ENCODE data around the gene PHF21B. TPM values are rescaled to one million over a fixed set of nuclear protein-coding genes. Genes with fewer than 3 reads are reported as not detected.

The PHF21B gene
- total RNA-seq (2021; ENCODE audit: unreplicated experiment) = 4.5 TPM
- polyA plus RNA-seq (2012; ENCODE audit: insufficient read length) = 2.3 TPM
- percentile 44 among the genes with signal in this experiment for Bru-seq, nascent RNA
- BruChase-seq, experiment 1, labeled RNA remaining after a 2-hour chase = percentile 46 among the genes with signal in this experiment
- BruChase-seq, experiment 2, labeled RNA remaining after a 6-hour chase = percentile 49 among the genes with signal in this experiment
- long read RNA-seq, partial matches to known transcripts = 0 of 4 reads
- long read RNA-seq, other reads (novel, unspliced or antisense) = 4 of 4 reads

DNA sequence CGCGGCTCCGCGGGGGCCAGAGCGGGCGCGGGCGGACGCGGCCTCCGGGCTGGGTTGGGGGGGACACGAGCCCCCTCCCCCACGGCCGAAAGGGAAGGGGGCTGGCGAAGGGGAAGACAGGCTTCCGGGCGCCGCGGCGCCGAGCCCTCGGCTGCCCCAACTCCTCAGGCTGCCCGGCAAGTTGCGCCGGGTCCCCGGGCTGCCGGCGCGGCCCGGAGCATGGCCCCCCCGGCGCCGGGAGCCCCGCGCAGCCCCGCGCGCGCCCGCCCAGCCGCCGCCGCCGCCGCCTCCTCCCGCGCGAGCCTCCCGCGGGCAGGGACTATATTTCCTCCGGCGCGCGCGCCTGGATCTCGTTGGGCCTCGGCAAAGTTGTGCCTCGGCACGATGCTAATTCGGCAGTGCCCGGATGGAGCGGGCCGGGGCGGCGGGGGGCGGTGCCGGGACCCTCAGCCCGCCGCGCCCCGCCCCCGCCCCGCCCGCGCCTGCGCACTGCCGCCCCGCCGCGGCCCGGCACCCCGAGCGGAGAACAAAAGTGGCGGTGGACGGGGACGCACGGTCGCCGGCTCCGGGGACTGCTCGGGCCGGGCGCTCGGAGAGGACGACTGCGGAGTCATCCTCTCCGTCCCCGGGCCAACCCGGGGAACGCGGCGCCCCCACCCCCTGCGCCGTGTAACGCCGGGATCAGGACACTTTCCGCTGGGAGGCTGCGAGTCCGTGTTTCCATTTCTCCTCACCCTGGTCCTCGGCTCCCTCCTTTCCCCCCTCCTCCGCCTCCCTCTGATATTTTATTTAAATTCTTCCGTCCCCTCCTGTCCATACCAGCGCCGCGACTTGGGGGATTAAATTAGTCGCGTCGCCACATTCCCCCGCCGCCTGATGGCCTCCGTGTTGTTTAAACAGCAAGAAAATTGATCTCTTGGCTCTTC lies at the start of gene PHF21B:
PHF21B (minus strand) TSS at position 400 of the 926 bp plus-strand sequence. CDS start 456 bp downstream, outside the sequence.
- in situ Hi-C loops (cut with HindIII; ENCODE audit: low pct_unique_long_range_greater_than_20kb, low sequenced_read_pairs) = no loop called here
- POLR2A ChIA-PET = no interaction called here
- no TSS peak for BruUV-seq (replicated peaks)

DNA sequence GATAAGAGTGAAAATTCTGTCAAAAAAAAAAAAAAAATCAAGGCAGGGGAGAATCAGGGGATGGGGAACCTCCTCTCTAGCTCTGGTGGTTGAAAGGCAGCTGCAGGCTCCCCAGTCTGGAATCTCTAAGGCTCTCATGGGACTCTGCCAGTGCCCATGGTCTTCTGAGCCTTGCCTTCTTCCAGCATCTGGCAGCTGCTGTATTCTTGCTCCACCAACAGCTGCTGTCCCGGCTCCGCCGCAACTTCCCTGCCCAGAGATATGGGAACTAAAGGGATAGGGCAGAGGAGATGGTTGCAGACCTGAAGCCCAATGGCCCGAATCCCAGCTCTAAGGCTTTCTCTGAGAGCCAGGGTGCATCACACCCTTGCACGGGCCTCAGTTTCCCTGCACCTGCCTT lies 49.5 kb upstream of the PHF21B start:
- BruUV-seq (replicated peaks) = no TSS peak
- POLR2A ChIA-PET = interaction anchor here (0.6 kb wide), 1 partner anchor 56 kb away, joined by 3 read pairs; no protein-coding TSS in a partner anchor
- no peaks in the 10 kb centered on the region for H3K9me3 ChIP-seq (ENCODE audit: control insufficient read depth, insufficient read depth, low read depth, low read length)
- ATAC-seq (no peak), DNase-seq (ENCODE audit: low read depth, low spot score) (no peak)
- H3K4me1 ChIP-seq (ENCODE audit: control insufficient read depth, insufficient read depth, low read length) = no peaks in the 10 kb centered on the region
- H3K36me3 ChIP-seq (ENCODE audit: control insufficient read depth, insufficient read depth, low read length) = no peaks in the 10 kb centered on the region
- H3K27me3 ChIP-seq (ENCODE audit: control insufficient read depth, insufficient read depth, low read length) = no peaks in the 10 kb centered on the region
- CTCF ChIA-PET = no interaction called here
- no peak overlapping the region for H3K4me3 ChIP-seq (ENCODE audit: low read depth in 2 of 2, low read length in 2 of 2)
- in situ Hi-C loops (cut with HindIII; ENCODE audit: low pct_unique_long_range_greater_than_20kb, low sequenced_read_pairs) = no loop called here
- no peak overlapping the region for H3K27ac ChIP-seq (ENCODE audit: low read length)
- intact Hi-C loops (cut with micrococcal nuclease; ENCODE audit: unreplicated experiment) = no loop called here
- TF ChIP-seq, protein P1, sequence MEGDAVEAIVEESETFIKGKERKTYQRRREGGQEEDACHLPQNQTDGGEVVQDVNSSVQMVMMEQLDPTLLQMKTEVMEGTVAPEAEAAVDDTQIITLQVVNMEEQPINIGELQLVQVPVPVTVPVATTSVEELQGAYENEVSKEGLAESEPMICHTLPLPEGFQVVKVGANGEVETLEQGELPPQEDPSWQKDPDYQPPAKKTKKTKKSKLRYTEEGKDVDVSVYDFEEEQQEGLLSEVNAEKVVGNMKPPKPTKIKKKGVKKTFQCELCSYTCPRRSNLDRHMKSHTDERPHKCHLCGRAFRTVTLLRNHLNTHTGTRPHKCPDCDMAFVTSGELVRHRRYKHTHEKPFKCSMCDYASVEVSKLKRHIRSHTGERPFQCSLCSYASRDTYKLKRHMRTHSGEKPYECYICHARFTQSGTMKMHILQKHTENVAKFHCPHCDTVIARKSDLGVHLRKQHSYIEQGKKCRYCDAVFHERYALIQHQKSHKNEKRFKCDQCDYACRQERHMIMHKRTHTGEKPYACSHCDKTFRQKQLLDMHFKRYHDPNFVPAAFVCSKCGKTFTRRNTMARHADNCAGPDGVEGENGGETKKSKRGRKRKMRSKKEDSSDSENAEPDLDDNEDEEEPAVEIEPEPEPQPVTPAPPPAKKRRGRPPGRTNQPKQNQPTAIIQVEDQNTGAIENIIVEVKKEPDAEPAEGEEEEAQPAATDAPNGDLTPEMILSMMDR (IDR thresholded peaks at IDR 0.05) = no peak
- TF ChIP-seq POLR2AphosphoS5 (IDR thresholded peaks at IDR 0.05; ENCODE audit: low read depth, low read length) (no peak), TCF7L2 (IDR thresholded peaks at IDR 0.05; ENCODE audit: low read depth, low read length) (no peak), REST (IDR thresholded peaks at IDR 0.05; ENCODE audit: insufficient read depth in 1 of 2, low read depth in 2 of 2, low read length in 1 of 2) (no peak)

More for the DNA sequence above, at the start of gene PHF21B:
- Histone ChIP-seq H3K27me3 (ENCODE audit: control insufficient read depth, insufficient read depth, low read length) (no peaks in the 10 kb centered on the region), H3K4me3 (ENCODE audit: low read depth in 2 of 2, low read length in 2 of 2) (peak within 1 kb of the TSS; percentile 63 to 72), H3K4me1 (ENCODE audit: control insufficient read depth, insufficient read depth, low read length) (0 out of 2 replicates have a peak, but pooled peaks cover 5% of the 10 kb centered on the region), H3K36me3 (ENCODE audit: control insufficient read depth, insufficient read depth, low read length) (no peaks in the 10 kb centered on the region), H3K9me3 (ENCODE audit: control insufficient read depth, insufficient read depth, low read depth, low read length) (no peaks in the 10 kb centered on the region), H3K27ac (ENCODE audit: low read length) (peak within 1 kb of the TSS; percentile 70)
- ATAC-seq (peak; percentile 79), DNase-seq (ENCODE audit: low read depth, low spot score) (no peak)
- no peak for TF ChIP-seq POLR2AphosphoS5 (IDR thresholded peaks at IDR 0.05; ENCODE audit: low read depth, low read length)
- TF ChIP-seq, protein P1 (IDR thresholded peaks at IDR 0.05) = no peak
- TF ChIP-seq REST (IDR thresholded peaks at IDR 0.05; ENCODE audit: insufficient read depth in 1 of 2, low read depth in 2 of 2, low read length in 1 of 2) = no peak
- TF ChIP-seq SIN3A (IDR thresholded peaks at IDR 0.05; ENCODE audit: borderline replicate concordance, insufficient read depth, low read depth, low read length) = no peak
- no peak for TF ChIP-seq TCF7L2 (IDR thresholded peaks at IDR 0.05; ENCODE audit: low read depth, low read length)
- intact Hi-C loops (cut with micrococcal nuclease; ENCODE audit: unreplicated experiment) = no loop called here
- CTCF ChIA-PET = interaction anchor here (0.7 kb wide), 1 partner anchor 39 kb away, joined by 10 read pairs; no protein-coding TSS in a partner anchor
